HFFc6 (cell line): ENCODE results near the gene TOP1. TPM values are rescaled to one million over a fixed set of nuclear protein-coding genes. Genes with fewer than 3 reads are reported as not detected.

Experiments used
- DNase-seq: peaks from one replicate; pipeline ENCODE4 v3.0.0-alpha.2; 2018
- H3K27ac Mint-ChIP-seq: 2 replicates; pipeline ENCODE4 v1.8.0; 2020; ENCODE audit warnings: mild to moderate bottlenecking, mixed read lengths
- H3K27me3 Mint-ChIP-seq: 2 replicates; pipeline ENCODE4 v1.8.0; 2021; ENCODE audit warnings: mild to moderate bottlenecking, moderate library complexity, mixed read lengths; ENCODE audit not compliant: insufficient read depth
- H3K36me3 Mint-ChIP-seq: 2 replicates; pipeline ENCODE4 v1.8.0; 2021; ENCODE audit warnings: low read depth, mixed read lengths
- H3K4me1 Mint-ChIP-seq: 2 replicates; pipeline ENCODE4 v1.8.0; 2020; ENCODE audit warnings: low read depth, mixed read lengths
- H3K4me3 Mint-ChIP-seq: 2 replicates; pipeline ENCODE4 v1.8.0; 2020; ENCODE audit warnings: mild to moderate bottlenecking, moderate library complexity, mixed read lengths
- H3K9me3 Mint-ChIP-seq: 2 replicates; pipeline ENCODE4 v1.8.0; 2020; ENCODE audit warnings: mild to moderate bottlenecking, mixed read lengths
- CTCF ChIP-seq: fragments of 200-600 bp; sonication (generic); IDR thresholded peaks from 2 replicates; pipeline ENCODE4 v1.5.0; 2021; ENCODE audit warnings: antibody characterized with exemption, mild to moderate bottlenecking
- total RNA-seq, 6 experiments: library from RNA; stranded (reverse); fragmentation: NEBNext Ultra II Directional; extraction: Animal tissue kit (Norgen Biotek cat#: 25700); gene quantifications; 2 replicates in 1 of 6; 3 replicates in 5 of 6; pipeline ENCODE4 v1.2.3, GENCODE V29; 2021

The TOP1 gene
- total RNA-seq, 6 experiments from 2014 or later = 62.1 to 77.0 (median 73.0) TPM

GRCh38 chr20:40991181-40991889 lies 37.3 kb upstream of the TOP1 start:
- peak overlapping the region; percentile 2; the same call in 1 of the 2 replicates for H3K4me3 Mint-ChIP-seq
- H3K27me3 Mint-ChIP-seq = no peaks in the 10 kb centered on the region; the same call in 1 of the 2 replicates
- H3K36me3 Mint-ChIP-seq = no peaks in the 10 kb centered on the region
- H3K9me3 Mint-ChIP-seq = no peaks in the 10 kb centered on the region
- DNase-seq = no peak
- TF ChIP-seq CTCF = no peak
- H3K4me1 Mint-ChIP-seq = peaks cover 37% of the 10 kb centered on the region
- H3K27ac Mint-ChIP-seq = peak overlapping the region; percentile 70

DNA sequence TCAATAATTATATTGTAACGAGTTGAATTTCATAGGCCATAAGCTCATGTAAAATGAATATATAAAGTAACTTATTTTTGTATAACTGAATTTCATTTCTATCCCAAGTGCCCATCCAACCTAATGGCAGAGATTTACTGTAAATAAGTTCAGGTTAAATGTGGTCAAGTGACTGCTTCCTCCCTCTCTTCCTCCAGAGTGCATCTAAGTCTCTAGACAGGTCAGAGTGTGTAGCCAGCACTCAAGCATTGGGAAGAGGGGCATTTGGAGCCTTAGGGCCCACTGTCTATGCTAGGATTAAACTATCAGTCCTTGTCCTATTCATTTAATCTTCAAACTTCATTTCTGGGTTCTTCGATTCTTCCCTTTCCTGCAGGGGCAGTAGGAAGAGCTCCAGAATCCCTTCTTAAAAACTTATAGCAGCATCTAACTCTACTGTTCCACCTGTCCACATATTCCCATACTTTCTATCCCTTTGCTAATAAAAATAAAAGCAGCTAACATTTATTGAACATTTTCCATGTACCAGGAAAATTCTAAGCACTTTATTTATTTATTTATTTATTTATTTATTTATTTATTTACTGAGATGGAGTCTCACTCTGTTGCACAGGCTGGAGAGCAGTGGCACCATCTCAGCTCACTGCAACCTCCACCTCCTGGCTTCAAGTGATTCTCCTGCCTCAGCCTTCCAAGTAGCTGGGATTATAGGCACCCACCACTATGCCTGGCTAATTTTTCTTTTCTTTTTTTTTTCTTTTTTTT lies 36.1 kb upstream of the TOP1 start:
- TF ChIP-seq CTCF = no peak
- Mint-ChIP-seq H3K27me3 (no peaks in the 10 kb centered on the region; the same call in 1 of the 2 replicates), H3K4me3 (no peak overlapping the region), H3K4me1 (peaks cover 46% of the 10 kb centered on the region), H3K36me3 (no peaks in the 10 kb centered on the region), H3K27ac (no peak overlapping the region), H3K9me3 (no peaks in the 10 kb centered on the region)
- no peak for DNase-seq

DNA sequence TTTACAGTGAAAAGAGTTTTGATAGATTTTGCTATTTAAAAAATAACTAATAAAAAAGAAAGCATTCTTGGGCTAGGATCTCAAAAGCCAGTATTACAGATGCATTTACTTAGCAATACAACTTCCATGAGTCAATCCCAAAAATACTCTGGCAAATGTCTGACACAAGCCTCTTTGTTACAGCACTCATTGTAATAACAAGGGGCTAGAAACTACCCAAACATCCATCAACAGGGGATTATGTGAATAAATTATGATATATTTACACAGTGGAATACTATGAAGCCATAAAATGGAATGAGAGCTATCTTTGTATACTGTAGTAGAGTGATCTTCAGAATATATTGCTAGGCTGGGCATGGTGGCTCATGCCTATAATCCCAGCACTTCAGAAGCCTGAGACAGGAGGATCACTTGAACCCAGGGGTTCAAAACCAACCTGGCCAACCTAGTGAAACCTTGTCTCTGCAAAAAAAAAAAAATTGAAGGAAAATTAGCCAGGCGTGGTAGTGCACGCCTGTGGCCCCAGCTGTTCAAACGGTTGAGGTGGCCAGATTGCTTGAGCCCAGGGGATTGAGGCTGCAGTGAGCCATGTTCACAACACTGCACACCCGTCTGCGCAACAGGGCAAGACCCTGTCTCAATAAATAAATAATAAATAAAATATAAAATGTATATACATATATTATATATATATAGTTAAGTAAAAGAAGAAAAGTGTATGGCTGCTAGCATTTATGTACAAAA lies 34.7 kb upstream of the TOP1 start:
- H3K27me3 Mint-ChIP-seq = no peaks in the 10 kb centered on the region; the same call in 1 of the 2 replicates
- H3K4me3 Mint-ChIP-seq = no peak overlapping the region
- H3K27ac Mint-ChIP-seq = no peak overlapping the region; the same call in 1 of the 2 replicates
- H3K4me1 Mint-ChIP-seq = peaks cover 46% of the 10 kb centered on the region
- H3K9me3 Mint-ChIP-seq = no peaks in the 10 kb centered on the region
- no peak for DNase-seq
- no peaks in the 10 kb centered on the region for H3K36me3 Mint-ChIP-seq
- TF ChIP-seq CTCF = no peak

DNA sequence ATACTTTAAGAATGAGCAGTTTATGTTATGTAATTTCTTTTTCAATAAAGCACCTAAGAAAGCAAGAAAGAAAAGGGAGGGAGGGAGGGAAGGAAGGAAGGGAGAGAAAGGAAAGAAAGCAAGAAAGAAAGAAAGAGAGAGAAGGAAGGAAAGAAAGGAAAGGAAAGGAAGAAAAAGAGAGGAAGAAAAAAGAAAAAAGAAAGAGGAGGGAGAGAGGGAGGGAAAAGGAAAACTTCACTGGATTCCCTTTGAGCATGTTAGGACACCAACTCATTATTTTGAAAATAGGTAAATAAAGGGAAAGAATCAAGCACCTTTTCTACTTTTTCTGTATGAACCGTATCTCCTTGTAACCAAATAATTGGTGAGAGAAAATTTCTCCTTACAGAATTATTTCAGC lies 32.3 kb upstream of the TOP1 start:
- Mint-ChIP-seq H3K4me1 (peaks cover 38% of the 10 kb centered on the region), H3K27me3 (no peaks in the 10 kb centered on the region), H3K9me3 (no peaks in the 10 kb centered on the region), H3K36me3 (0 out of 2 replicates have a peak, but pooled peaks cover 4% of the 10 kb centered on the region), H3K27ac (no peak overlapping the region), H3K4me3 (no peak overlapping the region)
- DNase-seq = no peak
- TF ChIP-seq CTCF = no peak

GRCh38 chr20:40997116-40997515 lies 31.5 kb upstream of the TOP1 start:
- no peaks in the 10 kb centered on the region for H3K27me3 Mint-ChIP-seq
- no peak overlapping the region for H3K4me3 Mint-ChIP-seq
- no peaks in the 10 kb centered on the region for H3K9me3 Mint-ChIP-seq
- no peak for TF ChIP-seq CTCF
- no peak overlapping the region for H3K27ac Mint-ChIP-seq
- no peak for DNase-seq
- 0 out of 2 replicates have a peak, but pooled peaks cover 4% of the 10 kb centered on the region for H3K36me3 Mint-ChIP-seq
- peaks cover 35% of the 10 kb centered on the region for H3K4me1 Mint-ChIP-seq
